Aorta (tissue), 5 donors: Measurements from ENCODE around the gene MCOLN2. TPM values are rescaled to one million over a fixed set of nuclear protein-coding genes. Genes with fewer than 3 reads are reported as not detected.

Source experiments
- ATAC-seq: fragments of 200-7000 bp; cut with Tn5 transposase; one replicate; pipeline ENCODE4 v1.9.1; 2022; ENCODE audit warnings: moderate library complexity; ENCODE audit not compliant: low FRiP score
- DNase-seq, 2 donors: peaks; one replicate each; pipeline ENCODE4 v3.0.0-alpha.2; 2020
- H3K27ac ChIP-seq, 2 donors: one replicate each; pipeline ENCODE4 v1.5.1; 2013; ENCODE audit warnings: low read length in 2 of 2, mild to moderate bottlenecking in 2 of 2, moderate library complexity in 2 of 2, control low read depth in 1 of 2, inconsistent platforms in 1 of 2, low read depth in 1 of 2
- H3K27me3 ChIP-seq, 2 donors: one replicate each; pipeline ENCODE4 v1.6.1; 2013; ENCODE audit warnings: control low read depth in 1 of 2, low read length in 1 of 2, mild to moderate bottlenecking in 1 of 2, moderate library complexity in 1 of 2; ENCODE audit not compliant: insufficient read depth in 2 of 2, control insufficient read depth in 1 of 2
- H3K36me3 ChIP-seq, 2 donors: one replicate each; pipeline ENCODE4 v1.6.1; 2013; ENCODE audit warnings: control low read depth in 1 of 2, low read length in 1 of 2, mild to moderate bottlenecking in 1 of 2; ENCODE audit not compliant: insufficient read depth in 2 of 2, control insufficient read depth in 1 of 2
- H3K4me1 ChIP-seq, 2 donors: one replicate each; pipeline ENCODE4 v1.6.1; 2013; ENCODE audit warnings: low read length in 2 of 2, control low read depth in 1 of 2, mild to moderate bottlenecking in 1 of 2, moderate library complexity in 1 of 2; ENCODE audit not compliant: insufficient read depth in 2 of 2, control insufficient read depth in 1 of 2
- H3K4me3 ChIP-seq, 2 donors: one replicate each; pipeline ENCODE4 v1.5.1; 2013; ENCODE audit warnings: low read length in 2 of 2, control low read depth in 1 of 2, mild to moderate bottlenecking in 1 of 2
- H3K9me3 ChIP-seq: one replicate; pipeline ENCODE4 v1.6.1; 2013; ENCODE audit warnings: mild to moderate bottlenecking, low read length; ENCODE audit not compliant: control insufficient read depth
- WGBS, 2 donors: extraction: QIAGEN DNeasy Blood & Tissue Kit; methylation state at CpG; one replicate each; pipeline ENCODE4 v1.1.7; 2013; 5-methylcytosine and 5-hydroxymethylcytosine counted together
- intact Hi-C, 2 donors: fragments of 100-400 bp; cut with DNase I; formaldehyde crosslinking; loops; one replicate each; pipeline versions ENCODE4 v1.14.2 to v1.15.0; 2022
- polyA plus RNA-seq, 2 donors: library from polyadenylated mRNA; stranded (reverse); fragments of 200-250 nt; gene quantifications; one replicate each; pipeline ENCODE4 v1.2.3, GENCODE V29; 2013
- total RNA-seq, 2 donors: library from RNA; stranded (reverse); fragmentation: NEBNext Ultra II Directional; extraction: Animal tissue kit (Norgen Biotek cat#: 25700); gene quantifications; one replicate each; pipeline ENCODE4 v1.2.1, GENCODE V29; 2021
- donor health status: healthy with polysubstance abuse.
- donor health status: Bipolar disorder and iron deficiency.
- donor health status: DM: no; HTN: no; CAD: no.
- donor health status: DM: no; HTN: no; CAD: no.
- donor health status: DM: yes; HTN: yes; CAD: no.

MCOLN2 gene
- total and polyA plus RNA-seq, 4 donors: 1.0 to 3.9 (median 2.2) TPM

DNA sequence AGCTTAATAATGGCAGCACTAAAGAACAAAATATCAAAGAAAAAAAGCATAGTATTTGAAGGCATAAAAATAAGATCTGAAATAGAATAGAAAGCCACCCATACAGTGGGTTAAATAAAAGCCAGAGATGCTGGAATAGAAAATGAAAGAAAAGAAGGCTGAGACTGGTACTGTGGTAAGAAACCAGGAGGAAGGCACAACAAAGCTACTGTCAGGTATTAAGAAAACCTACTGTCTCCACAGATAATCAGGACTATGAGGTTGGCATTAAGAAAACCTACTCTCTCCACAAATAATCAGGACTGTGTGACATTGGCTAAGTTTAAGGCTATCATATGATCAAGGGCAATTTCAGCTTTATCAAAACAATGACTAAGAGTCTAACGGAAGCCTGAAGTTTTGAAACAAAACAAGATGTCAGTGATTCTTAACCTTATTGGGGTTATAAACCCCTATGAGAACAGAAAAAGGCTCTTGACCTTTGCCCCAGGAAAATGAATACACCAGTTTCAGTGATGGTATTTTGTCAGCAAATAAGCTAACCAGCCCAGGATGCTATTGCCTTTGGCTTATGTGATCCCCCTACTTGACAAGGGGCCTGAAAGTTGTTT is 24.4 kb downstream of the MCOLN2 start:
- no peaks in the 10 kb centered on the region for H3K27me3 ChIP-seq
- DNase-seq (no peak), ATAC-seq (no peak)
- H3K36me3 ChIP-seq: no peaks in the 10 kb centered on the region
- WGBS, 2 donors: 15 to 17% methylated on average over 1 of the region's 1 CpG
- H3K9me3 ChIP-seq: no peaks in the 10 kb centered on the region
- intact Hi-C loops: no loop called here
- H3K4me3 ChIP-seq: no peak overlapping the region
- no peak overlapping the region for H3K27ac ChIP-seq
- H3K4me1 ChIP-seq: no peaks in the 10 kb centered on the region

GRCh38 chr1:84971957-84972356 is 25.0 kb downstream of the MCOLN2 start:
- no peak overlapping the region for H3K4me3 ChIP-seq
- H3K4me1 ChIP-seq: no peaks in the 10 kb centered on the region
- H3K36me3 ChIP-seq: no peaks in the 10 kb centered on the region
- H3K9me3 ChIP-seq: no peaks in the 10 kb centered on the region
- intact Hi-C loops: no loop called here
- H3K27me3 ChIP-seq: no peaks in the 10 kb centered on the region
- H3K27ac ChIP-seq: no peak overlapping the region
- 85 to 91% methylated on average over 2 of the region's 2 CpGs for WGBS, 2 donors
- ATAC-seq (no peak), DNase-seq (no peak)

DNA sequence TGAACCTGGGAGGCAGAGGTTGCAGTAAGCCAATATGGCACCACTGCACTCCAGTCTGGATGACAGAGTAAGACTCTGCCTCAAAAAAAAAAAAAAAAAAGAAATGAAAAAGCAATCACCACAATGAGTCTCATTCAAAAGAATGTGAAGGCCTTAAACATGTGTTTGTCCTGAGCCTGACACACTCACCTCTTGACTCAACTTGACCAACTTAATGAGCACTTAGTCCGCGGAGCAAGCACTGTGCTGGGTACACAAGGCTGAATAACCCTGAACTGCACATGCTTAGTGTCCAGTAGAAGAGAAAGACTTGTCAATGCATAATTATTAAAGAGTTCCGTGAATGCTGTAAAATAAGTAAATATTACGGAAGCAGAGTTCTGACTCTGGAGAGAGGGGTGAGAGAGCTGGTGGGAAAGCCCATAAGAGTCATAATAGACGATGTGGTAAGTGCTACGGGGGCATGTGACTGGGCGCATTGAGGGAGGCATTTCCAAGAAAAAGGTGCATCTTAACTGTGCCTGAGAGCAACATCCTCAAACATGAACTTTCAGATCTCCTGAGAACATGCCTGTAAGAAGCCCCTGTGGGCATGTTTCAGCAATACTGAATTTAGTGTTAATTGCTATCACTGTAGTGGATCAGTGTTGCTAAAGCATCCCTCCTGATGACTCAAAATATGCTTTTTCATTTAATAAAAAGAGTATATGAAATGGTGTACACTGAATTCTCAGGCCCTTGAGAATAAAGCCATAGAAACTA is 27.2 kb downstream of the MCOLN2 start:
- no peaks in the 10 kb centered on the region for H3K9me3 ChIP-seq
- no peaks in the 10 kb centered on the region for H3K36me3 ChIP-seq
- H3K27ac ChIP-seq: no peak overlapping the region
- no peaks in the 10 kb centered on the region for H3K4me1 ChIP-seq
- H3K4me3 ChIP-seq: no peak overlapping the region
- no peaks in the 10 kb centered on the region for H3K27me3 ChIP-seq
- DNase-seq (no peak), ATAC-seq (no peak)
- intact Hi-C loops: no loop called here
- WGBS, 2 donors: 96 to 97% methylated on average over 7 of the region's 7 CpGs

- no peaks in the 10 kb centered on the region for H3K36me3 ChIP-seq
- no peak overlapping the region for H3K27ac ChIP-seq
- H3K4me1 ChIP-seq: no peaks in the 10 kb centered on the region
- H3K9me3 ChIP-seq: no peaks in the 10 kb centered on the region
- WGBS, 2 donors: 89 to 96% methylated on average over 3 of the region's 3 CpGs
- H3K27me3 ChIP-seq: no peaks in the 10 kb centered on the region
- intact Hi-C loops: no loop called here
- H3K4me3 ChIP-seq: no peak overlapping the region
- DNase-seq (no peak), ATAC-seq (no peak)
Measured at GRCh38 chr1:84968865-84969264, 28.0 kb downstream of the MCOLN2 start.

DNA sequence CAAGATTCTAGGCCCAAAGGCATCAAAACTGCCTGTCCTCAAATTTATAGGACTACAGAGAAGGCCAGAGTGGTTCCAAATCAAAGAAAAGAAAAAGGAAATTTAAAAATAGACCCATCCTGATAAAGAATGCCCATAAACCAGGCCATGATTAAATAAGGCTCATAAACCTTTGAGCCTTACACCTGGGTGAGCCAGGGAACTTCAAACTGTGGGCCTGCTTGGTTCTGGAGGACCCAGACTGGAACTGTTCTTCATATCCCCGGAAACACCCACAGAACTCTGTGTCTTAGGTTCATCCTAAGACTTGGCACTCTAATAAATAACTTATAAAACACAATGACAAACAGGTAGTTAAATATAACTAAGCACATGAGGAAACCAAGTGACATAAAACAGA is 28.8 kb downstream of the MCOLN2 start:
- no peaks in the 10 kb centered on the region for H3K9me3 ChIP-seq
- no peak for ATAC-seq
- DNase-seq: no peak
- WGBS, 2 donors: 90 to 96% methylated on average over 1 of the region's 1 CpG
- H3K4me1 ChIP-seq: no peaks in the 10 kb centered on the region
- H3K4me3 ChIP-seq: no peak overlapping the region
- H3K36me3 ChIP-seq: no peaks in the 10 kb centered on the region
- H3K27ac ChIP-seq: no peak overlapping the region
- intact Hi-C loops: no loop called here
- H3K27me3 ChIP-seq: no peaks in the 10 kb centered on the region

DNA sequence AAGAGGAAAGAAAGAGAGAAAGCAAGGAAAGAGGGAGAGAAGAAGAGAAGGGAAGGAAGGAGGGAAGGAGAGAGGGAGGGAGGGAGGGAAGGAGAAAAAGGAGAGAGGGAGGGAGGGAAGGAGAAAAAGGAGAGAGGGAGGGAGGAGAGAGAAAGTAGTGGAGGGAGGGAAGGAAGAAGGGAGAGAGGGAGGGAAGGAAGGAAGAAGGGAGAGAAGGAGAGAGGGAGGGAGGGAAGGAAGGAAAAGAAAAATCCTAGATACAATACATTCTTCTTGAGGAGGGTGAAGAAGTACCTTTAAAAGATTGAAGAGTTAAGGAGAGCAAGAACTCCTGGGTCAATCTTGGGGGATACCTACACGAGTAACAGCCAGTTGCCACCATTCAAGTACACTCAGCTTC is 29.2 kb downstream of the MCOLN2 start:
- ATAC-seq: no peak
- no peak for DNase-seq
- intact Hi-C loops: no loop called here
- Histone ChIP-seq H3K4me3 (no peak overlapping the region), H3K27ac (no peak overlapping the region), H3K27me3 (no peaks in the 10 kb centered on the region), H3K4me1 (no peaks in the 10 kb centered on the region), H3K9me3 (no peaks in the 10 kb centered on the region), H3K36me3 (no peaks in the 10 kb centered on the region)
- 54 to 84% methylated on average over 1 of the region's 1 CpG for WGBS, 2 donors

GRCh38 chr1:84963021-84963420 is 33.9 kb downstream of the MCOLN2 start:
- H3K27ac ChIP-seq: no peak overlapping the region
- H3K9me3 ChIP-seq: no peaks in the 10 kb centered on the region
- no peaks in the 10 kb centered on the region for H3K27me3 ChIP-seq
- peaks cover 0 to 5% of the 10 kb centered on the region in 2 donors for H3K4me1 ChIP-seq
- ATAC-seq (no peak), DNase-seq (no peak)
- no peak overlapping the region for H3K4me3 ChIP-seq
- intact Hi-C loops: no loop called here
- no peaks in the 10 kb centered on the region for H3K36me3 ChIP-seq

DNA sequence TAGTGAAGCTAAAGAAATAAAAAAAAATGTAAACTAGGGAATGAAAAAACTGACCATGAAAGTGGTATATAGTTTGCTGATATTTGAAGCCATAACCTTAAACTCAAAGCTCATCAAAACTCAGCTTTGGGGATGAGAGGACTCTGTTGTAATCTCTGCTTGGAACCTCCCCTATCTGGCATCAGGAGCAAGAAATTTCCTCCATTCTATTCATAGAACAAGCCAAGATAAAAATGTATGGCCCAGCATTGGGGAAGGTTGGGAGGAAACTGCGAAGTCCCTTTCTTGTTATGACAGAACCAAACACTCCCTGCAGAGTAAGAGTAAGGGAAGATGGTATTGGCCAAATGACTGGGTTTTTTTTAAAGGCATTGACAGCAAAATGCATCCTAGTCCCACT is 35.6 kb downstream of the MCOLN2 start:
- Histone ChIP-seq H3K27me3 (no peaks in the 10 kb centered on the region), H3K36me3 (no peaks in the 10 kb centered on the region), H3K4me1 (peaks cover 0 to 5% of the 10 kb centered on the region in 2 donors), H3K27ac (no peak overlapping the region), H3K9me3 (no peaks in the 10 kb centered on the region), H3K4me3 (no peak overlapping the region)
- intact Hi-C loops: no loop called here
- WGBS, 2 donors: 76 to 83% methylated on average over 1 of the region's 1 CpG
- ATAC-seq (no peak), DNase-seq (no peak)

DNA sequence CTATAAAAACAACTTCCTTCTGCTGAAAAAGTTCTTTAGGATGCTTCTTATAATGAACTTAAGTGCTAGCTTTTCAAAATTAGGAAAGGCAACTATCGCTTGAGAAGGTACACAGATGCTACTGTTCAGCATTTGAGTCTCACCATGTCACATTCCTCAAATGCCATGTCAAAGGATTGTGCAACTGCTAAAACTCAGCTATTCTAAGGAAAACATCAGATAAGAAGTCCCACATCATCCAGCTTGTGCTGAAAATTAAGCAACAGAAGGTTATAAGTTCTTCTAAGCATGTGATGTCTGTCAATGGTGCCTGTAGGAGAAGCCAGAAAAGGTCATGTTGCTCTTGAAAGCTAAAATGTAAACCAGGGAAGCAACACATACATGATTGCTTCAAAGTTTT is 36.5 kb downstream of the MCOLN2 start:
- no peak overlapping the region for H3K4me3 ChIP-seq
- H3K27me3 ChIP-seq: no peaks in the 10 kb centered on the region
- intact Hi-C loops: no loop called here
- DNase-seq: no peak
- H3K36me3 ChIP-seq: no peaks in the 10 kb centered on the region
- peaks cover 0 to 5% of the 10 kb centered on the region in 2 donors for H3K4me1 ChIP-seq
- 16 to 24% methylated on average over 1 of the region's 1 CpG for whole genome bisulfite sequencing, 2 donors
- no peak for ATAC-seq
- no peaks in the 10 kb centered on the region for H3K9me3 ChIP-seq
- H3K27ac ChIP-seq: no peak overlapping the region
